GM06990 (cell line): ENCODE results near the gene ARL5C.

Experiments
- DNase-seq: peaks from one replicate; pipeline ENCODE4 v3.0.0-alpha.2; 2011; ENCODE audit not compliant: insufficient read length; ENCODE audit errors: extremely low read depth
- H3K27me3 ChIP-seq: replicated peaks from 2 replicates; pipeline ENCODE4 v1.6.0; 2011; ENCODE audit warnings: low read length; ENCODE audit not compliant: control insufficient read depth, insufficient read depth
- H3K36me3 ChIP-seq: 2 replicates; pipeline ENCODE4 v1.5.1; 2011; ENCODE audit warnings: low read length; ENCODE audit not compliant: control insufficient read depth, insufficient read depth
- H3K4me3 ChIP-seq: replicated peaks from 2 replicates; pipeline ENCODE4 v1.5.1; 2011; ENCODE audit warnings: low read depth, mild to moderate bottlenecking, control low read depth, low read length
- CTCF ChIP-seq: IDR thresholded peaks from 2 replicates; pipeline ENCODE4 v1.5.1; 2011; ENCODE audit warnings: low read length, control low read depth, mild to moderate bottlenecking, inconsistent platforms; ENCODE audit not compliant: insufficient read depth, poor library complexity, severe bottlenecking

Gene ARL5C

GRCh38 chr17:39165841-39166349 lies at the start of gene ARL5C:
Gene ARL5C (minus strand): TSS chr17:39166161. CDS start chr17:39165760, 401 bp downstream.
- Histone ChIP-seq H3K4me3 (peak within 1 kb of the TSS; percentile 68), H3K36me3 (no peaks in the 10 kb centered on the region), H3K27me3 (no peaks in the 10 kb centered on the region; the same call in 1 of the 2 replicates)
- no peak for DNase-seq
- TF ChIP-seq CTCF = no peak

- Histone ChIP-seq H3K4me3 (no peak overlapping the region), H3K36me3 (no peaks in the 10 kb centered on the region), H3K27me3 (no peaks in the 10 kb centered on the region; the same call in none of the 2 replicates)
- TF ChIP-seq CTCF = no peak
- no peak for DNase-seq
These were observed 47.9 kb upstream of the ARL5C start for GRCh38 chr17:39213852-39214251.

- Histone ChIP-seq H3K4me3 (no peak overlapping the region), H3K36me3 (no peaks in the 10 kb centered on the region), H3K27me3 (no peaks in the 10 kb centered on the region; the same call in none of the 2 replicates)
- DNase-seq = no peak
- no peak for TF ChIP-seq CTCF
These were observed 47.0 kb upstream of the ARL5C start for GRCh38 chr17:39212841-39213480.

- Histone ChIP-seq H3K36me3 (no peaks in the 10 kb centered on the region), H3K4me3 (no peak overlapping the region), H3K27me3 (no peaks in the 10 kb centered on the region; the same call in none of the 2 replicates)
- DNase-seq = no peak
- TF ChIP-seq CTCF = no peak
These were observed 46.3 kb upstream of the ARL5C start for GRCh38 chr17:39212195-39212810.

GRCh38 chr17:39210093-39210434 lies 44.1 kb upstream of the ARL5C start:
- TF ChIP-seq CTCF = no peak
- no peaks in the 10 kb centered on the region; the same call in 1 of the 2 replicates for H3K36me3 ChIP-seq
- DNase-seq = no peak
- H3K27me3 ChIP-seq = no peaks in the 10 kb centered on the region; the same call in 1 of the 2 replicates
- H3K4me3 ChIP-seq = peak overlapping the region; percentile 36
